Hematopoietic multipotent progenitor cell treated with erythropoietin and hydrocortisone succinate and interleukin-3 and kit ligand, for 8 days (in vitro differentiated cells): ENCODE measurements around the gene STOML2.
"Not testable (repeated sequence)": the region's sequence is repeated elsewhere in the genome, so short reads cannot be mapped to it uniquely, and the experiment has no call there.

ENCODE experiments used
- DNase-seq: peaks from one replicate; pipeline ENCODE4 v3.0.0-alpha.2; 2015

Gene STOML2, protein sequence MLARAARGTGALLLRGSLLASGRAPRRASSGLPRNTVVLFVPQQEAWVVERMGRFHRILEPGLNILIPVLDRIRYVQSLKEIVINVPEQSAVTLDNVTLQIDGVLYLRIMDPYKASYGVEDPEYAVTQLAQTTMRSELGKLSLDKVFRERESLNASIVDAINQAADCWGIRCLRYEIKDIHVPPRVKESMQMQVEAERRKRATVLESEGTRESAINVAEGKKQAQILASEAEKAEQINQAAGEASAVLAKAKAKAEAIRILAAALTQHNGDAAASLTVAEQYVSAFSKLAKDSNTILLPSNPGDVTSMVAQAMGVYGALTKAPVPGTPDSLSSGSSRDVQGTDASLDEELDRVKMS

DNA sequence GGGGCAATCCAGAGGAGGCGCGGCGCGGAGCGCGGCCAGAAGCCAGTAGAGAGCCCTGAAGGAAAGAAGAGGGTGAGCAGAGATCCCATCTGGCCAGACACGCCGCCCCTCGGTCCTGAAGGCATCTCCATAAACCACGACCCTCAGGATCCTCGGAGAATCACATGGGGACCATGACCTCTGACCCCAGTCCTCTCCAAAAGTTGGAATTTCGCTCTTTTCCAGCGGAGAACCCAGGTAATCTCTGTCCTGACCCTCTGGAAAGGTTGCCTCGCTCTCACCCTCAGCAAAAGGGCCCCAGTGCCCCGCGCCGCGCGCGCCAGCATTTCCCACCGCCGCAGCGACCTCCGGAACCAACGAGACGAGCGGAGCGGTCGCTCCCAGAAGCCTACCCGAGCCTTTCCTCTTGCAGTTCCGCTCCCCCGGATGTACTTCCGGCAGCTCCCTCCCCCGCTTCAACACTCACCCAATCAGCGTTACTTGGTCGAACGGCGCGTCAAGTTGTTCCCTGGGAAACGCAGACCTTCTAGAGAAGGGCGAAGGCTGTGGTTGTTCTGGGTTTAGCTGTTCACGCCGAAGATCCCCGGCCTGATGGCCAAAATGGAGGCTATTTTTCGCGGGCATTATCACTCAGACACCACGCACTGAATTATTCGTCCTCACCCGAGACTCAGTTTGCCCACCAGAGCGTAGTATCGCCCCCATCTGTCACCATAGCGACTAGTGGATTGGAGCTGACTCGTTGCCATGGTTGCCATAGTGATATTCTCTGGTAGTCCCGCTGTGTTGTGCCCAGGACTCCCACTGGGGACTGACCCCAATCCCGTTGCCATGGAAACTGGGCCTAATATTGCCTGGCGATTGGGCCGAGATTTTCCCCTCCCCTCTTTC lies at the start of gene STOML2:
TSS of gene STOML2 (minus strand) at position 363 of the 891 bp plus-strand sequence. CDS start at position 326, 37 bp downstream.
- DNase-seq: peak; percentile 97

DNA sequence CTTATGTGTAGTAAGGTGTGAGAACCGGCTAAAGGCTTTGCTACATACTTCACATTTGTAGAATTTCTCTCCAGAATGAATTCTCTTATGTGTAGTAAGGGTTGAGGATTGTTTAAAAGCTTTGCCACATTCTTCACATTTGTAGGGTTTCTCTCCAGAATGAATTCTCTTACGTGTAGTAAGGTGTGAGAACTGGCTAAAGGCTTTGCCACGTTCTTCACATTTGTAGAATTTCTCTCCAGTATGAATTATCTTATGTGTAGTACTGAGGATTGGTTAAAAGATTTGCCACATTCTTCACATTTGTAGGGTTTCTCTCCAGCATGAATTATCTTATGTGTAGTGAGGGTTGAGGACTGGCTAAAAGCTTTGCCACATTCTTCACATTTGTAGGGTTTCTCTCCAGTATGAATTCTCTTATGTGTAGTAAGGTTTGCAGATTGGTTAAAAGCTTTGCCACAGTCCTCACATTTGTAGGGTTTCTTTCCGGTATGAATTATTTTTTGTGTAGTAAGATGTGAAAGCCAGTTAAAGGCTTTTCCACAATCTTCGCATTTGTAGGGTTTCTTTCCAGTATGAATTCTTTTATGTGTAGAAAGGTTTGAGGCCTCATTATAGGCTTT lies 45.1 kb upstream of the STOML2 start:
- DNase-seq: not testable (repeated sequence)

DNA sequence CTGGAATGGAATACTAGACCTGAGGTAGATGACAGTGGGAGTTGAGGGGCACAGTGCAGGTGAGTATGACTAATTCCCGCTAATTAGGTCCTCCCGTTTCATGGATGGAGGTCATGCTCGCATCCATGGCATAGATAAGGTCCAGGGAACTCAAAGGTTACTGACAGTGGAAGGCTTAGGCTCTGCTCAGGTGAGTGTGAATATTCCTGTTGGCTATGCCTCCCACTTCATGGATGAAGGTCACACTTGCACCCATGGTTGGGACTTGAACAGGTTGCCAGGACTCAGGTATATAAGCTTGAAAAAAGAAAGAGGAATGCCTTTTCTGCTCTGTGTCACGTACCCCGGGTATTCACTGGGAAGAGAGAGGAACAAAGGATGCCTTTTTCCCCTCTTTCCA lies 39.1 kb upstream of the STOML2 start:
- no peak for DNase-seq

DNA sequence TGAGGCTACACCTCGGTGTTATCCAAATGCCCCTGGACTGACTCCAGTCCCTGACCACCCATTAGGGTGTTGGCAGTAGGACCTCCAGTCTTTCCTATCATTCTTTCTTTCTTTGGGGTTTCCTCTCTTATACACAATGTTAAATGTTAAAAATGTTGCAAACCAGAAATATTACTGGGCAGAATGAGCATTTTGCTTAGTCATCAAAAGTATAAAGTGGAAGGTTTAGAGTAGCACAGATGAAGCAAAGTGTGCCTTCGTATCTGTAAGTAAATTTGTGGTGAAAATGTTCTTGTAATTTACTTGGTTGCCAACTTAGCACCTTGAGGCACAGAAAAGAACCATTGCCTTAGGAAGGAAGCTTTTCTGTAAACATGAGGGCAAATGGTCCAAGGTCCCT lies 37.2 kb upstream of the STOML2 start:
- DNase-seq: no peak

DNA sequence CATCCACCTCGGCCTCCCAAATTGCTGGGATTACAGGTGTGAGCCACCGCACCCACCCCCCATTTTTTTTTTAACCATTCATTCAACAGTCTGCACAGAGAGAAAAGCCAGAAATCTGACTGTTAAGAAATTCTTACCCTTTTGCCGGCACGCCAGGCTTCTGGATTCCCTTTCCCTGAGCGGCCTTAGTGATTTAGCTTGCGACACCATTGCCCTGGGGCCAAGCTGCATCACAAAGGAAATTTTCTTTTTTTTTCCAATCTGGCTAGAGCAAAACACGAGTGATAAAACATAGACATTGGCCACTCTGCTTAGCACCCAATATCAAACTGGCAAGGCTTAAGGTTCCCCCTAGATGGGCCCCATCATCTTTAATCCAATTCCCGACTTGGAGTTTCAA lies 33.9 kb upstream of the STOML2 start:
- DNase-seq: no peak

DNA sequence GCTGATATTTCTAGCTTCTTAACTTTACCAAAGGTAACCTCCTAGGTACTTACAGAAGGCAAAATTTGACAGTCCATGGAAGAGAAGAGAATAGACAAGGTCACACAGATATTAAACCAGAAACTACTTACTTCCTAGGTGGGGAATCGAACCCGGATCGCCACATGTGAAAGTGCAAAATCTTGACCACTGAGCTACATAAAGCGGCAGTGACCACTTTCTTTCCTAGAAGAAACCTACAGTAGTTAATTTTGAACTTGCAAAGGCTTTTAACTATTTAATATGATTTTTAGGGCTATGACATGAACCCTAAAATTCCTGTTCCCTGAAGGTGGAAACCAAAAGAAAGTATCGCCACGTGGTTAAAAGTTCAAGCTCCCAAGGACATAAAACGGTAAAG lies 33.1 kb upstream of the STOML2 start:
- no peak for DNase-seq

DNA sequence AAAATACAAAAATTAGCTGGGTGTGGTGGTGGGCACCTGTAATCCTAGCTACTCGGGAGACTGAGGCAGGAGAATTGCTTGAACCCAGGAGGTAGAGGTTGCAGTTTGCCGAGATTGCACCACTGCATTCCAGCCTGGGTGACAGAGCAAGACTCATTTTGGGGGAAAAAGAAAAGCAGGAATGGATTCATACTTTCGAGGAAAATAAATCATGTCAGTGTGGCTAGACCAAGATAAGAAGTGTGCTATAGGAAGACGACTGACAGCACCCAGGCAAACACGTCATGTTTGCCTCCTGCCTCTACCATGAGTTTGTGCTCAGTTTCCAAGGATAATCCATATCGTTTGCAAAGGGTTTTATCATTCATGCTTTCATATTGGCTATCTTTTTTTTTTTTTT lies 32.0 kb upstream of the STOML2 start:
- no peak for DNase-seq

DNA sequence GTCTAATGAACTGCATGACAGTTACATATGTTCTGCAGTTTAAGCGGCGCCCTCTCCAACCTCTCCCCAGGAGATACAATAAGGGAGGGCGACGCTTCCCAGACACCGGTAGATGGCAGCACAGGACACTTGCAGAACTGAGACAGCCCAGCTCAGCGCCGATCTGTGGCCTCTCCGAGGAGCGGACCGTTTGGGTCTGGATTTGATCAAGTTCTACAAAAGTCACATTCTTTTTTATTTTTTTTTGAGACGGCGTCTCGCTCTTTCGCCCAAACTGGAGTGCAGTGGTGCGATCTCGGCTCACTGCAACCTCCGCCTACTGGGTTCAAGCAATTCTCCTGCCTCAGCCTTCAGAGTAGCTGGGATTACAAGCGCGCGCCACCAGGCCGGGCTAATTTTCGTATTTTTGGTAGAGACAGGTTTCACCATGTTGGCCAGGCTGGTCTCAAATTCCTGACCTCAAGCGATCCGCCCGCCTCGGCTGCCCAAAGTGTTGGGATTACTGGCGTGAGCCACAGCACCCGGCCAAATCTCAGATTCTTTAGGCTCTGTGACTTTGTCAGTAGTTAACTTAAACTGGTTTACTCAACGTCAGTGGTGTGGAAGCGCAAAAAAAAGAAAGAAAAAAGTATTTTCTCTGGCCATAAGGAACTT lies 14.1 kb upstream of the STOML2 start:
- peak; percentile 94 for DNase-seq

DNA sequence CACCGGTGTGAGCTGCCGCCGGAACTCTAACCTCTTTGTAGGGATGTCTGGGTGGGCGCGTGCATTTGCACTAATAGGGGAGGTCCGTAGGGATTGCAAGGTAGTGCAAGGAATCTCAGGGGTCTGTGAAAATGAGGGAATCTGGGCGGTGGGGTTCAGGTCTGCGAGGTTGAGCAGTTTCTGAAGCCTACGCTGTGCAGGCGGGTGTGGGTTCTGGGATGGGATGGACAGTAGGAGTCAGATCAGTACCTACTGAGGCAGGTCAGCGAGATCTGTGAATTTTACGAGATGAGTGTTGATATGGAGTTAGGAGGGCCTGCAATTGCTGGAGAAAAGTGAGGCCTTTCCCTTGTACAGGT lies 13.6 kb upstream of the STOML2 start:
- DNase-seq: no peak

DNA sequence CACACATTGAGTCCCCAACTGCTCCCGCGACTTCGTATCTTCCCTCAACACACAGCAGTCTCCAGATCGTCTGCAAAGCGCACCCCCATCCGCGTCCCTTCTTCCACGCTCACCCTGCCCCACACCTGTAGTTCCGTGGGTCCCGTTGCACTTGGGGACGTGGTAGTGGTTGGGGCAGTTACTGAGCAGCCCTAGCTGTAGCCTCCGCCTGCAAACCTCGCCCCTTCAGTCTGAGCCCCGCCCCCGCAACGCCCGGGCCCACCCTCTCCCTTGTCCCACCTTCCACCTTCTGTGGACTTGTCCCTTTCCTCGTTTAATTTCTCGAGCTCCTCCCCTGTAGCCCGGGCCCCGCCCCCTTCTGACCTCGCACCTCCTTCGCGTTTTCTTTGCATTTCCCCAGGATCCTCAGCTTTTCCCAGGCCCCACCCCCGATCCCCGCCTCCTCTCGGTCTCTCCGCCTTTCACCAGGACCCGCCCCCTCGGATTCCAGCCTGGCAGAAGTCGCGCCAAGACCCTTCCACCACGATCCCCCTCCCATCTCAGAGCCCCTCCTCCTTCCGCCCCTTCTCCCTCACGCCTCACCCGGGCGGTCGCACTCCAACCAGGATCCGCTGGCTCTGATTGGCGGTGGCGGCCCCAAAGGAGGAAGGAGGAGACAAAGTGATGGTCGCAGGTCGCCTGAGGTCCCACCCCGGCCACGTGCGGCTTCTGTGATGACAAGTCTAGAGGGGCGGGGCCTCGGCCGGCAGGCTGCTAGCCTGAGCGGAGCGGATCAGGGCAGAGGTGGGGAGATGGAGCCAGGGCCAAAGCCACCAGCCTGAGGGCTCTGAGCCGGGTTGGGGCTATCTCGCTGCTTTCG lies 13.0 kb upstream of the STOML2 start, which contains the start of gene ATOSB:
TSS of gene ATOSB (minus strand) at position 183 of the 859 bp plus-strand sequence. CDS start 7,588 bp downstream, outside the sequence.
- DNase-seq: peak; percentile 96

DNA sequence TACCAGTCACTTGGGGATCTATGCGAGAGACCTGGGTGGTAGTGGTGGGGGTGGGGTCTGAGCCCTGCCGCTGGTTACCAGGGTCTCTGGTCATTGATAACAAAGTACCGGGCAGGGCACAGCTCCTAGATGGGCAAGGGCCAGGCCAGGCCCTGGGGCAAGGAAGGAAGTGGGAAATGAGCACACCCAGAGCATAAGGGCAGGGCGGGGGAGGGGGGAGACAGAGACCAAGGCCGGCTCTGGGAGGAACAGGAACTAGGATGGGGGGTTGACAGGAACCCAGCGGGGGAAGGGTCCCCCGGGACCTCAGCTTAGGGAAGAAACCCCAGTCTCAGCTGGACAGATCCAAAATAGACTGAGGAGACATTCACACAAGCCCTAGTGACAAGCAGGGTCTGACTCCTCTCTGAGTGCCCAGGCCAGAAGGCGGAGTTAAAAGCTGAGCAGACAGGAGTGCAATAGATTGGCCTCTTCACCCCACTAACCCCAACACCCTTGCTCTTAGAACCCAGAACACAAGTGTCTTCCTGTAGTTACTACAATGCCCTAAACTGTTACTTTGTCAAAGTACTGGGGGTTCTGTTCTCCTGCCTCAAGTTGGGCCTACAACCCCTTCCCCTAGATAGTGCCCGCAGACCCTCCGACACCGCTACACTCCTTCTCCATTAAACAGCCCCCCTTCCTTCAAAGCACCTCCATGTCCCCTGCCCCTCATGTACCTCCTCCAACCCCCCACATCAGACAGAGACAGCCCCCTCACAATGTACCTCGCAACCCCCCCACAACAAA lies 12.1 kb upstream of the STOML2 start:
- peak; percentile 73 for DNase-seq

DNA sequence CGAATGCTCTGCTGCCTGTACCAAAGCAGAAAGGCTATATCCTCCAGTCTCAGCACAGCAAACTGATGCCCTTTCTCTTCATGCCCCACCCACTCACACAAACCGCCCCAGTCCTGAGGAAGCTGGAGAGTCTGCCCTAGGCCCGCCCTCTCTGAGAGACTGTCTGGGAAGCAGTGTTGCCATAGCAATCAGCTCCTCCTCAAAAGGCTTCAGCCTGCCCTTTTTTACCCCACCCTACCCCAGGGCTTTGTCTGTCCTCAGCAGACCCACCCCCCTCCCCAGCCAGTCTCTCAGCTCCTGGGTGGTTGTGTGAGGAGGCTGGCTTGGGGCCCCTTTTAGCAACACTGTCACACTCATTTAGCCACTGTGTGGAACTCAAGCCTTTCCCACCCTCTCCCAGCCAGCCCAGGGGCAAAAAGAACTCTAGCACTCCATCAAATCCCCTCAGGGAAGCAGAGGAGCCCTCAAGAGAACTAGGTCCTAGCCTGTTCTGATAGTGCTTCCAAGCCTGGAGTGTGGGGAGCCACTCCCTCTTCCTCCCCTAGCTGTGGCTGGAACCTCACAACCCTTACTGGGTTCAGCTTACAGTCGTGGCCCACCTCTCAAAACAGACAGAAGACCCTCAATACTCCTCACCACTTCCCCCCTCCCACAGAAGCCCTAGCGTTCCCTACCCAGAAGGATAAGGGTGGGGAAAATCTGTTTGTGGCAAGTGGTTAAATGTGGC lies 11.3 kb upstream of the STOML2 start:
- peak; percentile 95 for DNase-seq

DNA sequence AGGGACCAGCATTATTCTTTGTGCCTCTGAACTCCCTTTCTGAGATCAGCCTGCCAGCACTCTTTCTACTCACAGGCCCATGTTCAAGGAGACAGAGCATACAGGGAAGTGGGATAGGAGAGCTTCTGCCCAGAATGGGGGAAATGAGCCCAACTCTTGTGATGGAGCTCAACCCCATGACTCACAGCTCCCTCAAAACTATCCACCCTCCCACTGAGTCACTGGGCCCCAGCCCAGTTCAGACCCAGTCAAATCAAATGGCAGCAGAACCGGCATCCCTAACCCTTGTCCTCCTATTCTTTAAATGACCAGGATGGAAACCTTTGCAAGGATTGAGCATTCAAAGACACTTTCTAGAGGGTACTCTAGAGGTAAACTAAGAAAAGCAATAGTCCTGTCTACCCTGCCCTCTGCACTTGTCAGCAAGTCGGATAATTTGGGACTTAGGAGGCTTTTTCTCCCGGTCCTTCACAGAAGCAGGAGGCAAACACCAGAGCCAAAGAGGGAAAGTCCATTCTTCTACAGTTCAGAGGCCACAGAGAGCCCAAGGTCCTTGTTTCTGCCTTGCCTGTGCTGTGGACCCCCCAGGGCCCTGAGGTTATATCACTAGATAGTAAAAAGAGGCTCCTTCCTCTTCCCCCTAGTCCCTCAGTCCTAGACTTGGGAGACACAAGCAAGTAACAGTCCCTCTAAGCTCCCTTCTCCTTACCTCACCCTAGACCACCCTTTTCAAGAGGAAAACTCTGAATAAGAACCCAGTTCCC lies 9.5 kb upstream of the STOML2 start:
- DNase-seq: no peak

DNA sequence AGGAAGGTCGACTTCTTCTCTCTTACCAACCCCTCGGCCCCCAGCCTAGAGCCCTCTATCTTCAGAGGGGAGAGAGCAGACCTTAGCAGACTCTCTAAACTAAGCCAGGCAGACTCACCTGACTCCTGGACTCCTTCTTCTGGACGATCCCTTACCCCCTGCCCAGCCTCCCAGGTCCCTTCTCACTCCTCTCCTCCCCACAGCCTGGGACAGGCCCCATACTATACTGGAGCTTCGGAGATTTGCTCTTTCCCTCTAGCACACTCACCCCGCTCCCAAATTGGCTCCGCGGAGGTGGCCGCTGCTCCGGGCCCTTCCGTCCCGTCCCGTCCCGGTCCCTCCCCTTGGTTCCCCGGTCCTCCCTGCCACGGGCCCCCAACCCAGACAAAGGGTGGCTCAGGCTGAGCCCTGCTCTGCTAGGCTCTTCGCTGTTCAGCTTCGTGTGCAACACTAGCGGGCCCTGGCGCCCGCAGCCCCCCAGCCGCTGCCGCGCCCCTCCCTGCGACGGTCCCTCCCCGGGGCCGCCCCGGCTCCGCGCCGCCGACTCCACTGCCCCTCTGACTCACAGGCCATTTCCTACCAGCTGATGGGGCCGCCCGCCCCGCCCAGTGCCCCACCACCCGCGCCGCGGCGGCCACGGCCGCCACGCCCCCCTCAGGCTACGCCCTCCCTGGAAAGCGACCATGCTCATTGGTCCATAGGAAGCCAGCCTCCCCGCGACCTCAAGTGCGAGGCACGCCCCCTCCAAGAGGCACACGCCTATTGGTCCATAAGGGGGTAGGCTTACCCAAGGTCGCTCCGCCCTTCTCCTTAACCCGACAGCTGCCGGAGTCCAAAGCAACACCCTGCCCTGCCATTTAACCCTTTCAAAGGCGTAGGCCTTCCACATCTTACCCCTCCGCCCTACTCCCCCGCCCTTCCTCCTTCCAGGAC lies 8.3 kb upstream of the STOML2 start:
- DNase-seq: peak; percentile 99

DNA sequence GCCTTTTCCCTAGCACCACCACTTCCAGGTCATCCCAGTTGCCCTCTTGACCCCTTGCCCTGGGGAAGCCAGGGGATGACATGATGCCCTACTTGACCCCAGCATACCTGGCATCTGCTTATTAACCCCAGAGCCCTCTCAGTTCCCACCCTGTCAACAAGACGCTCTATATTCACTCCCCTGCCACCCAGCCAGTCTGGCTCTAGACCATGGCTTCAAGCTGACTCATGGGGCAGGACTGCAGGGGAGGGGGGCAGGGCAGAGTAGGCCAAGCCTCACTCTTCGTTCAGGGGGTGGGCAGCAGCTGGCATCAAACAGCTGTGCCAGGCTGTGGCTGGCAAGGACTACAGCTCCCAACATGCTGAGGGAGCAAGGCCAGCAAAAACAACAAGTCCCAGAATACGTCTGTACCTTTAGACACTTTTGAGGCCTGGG lies 7.4 kb upstream of the STOML2 start:
- peak; percentile 72 for DNase-seq

DNA sequence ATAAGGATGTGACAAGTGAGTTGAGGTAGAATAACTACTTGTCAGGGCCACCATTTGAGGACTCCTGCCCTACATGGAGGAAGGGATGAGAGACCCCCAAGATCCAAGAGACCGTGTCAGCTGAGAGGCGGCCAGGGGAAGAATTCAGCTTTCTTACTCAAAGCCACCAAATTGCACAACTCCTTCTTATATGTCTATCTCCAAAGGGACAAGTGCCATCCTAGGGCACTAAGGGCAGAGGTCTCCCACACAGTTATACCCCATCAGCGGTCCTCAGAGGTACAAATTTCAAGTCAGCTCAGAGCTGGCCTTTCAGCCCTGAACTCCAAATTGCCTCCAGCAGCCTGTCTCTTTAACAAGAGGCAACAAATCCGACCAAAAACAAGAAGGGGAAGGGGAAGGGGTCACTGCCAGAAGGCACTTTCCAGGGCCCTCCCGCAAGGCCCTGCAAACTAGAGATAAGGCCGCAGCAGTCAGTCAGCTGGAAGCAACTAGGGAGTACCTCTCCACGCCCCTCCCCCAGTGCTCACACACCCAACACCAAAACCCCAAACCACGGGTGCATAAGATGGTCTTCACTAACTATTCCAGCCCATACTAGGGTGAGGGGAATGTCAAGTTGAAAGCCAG lies 6.1 kb upstream of the STOML2 start:
- peak; percentile 96 for DNase-seq

DNA sequence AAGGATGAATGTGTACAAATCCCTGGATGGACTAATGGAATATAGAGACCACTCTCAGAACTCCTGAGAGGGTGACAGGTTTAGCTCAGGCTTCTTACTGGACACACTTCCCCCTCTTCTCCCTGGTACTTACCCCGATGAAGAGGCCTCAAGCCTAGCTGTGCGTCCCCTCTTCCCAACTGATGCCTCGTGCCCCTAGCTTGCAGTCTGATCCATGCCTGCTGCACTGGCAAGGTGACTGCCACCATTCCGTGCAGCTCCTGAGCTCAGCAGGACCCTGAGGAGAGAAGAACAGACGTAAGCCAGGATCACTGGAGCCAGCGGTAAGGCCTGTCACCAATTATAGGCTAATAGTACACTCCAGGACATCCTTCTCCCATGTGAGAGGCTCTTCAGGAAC lies 5.5 kb upstream of the STOML2 start:
- DNase-seq: no peak
